Retina (tissue), 1 donor: ENCODE data around the gene NEB.

Experiments
- DNase-seq: peaks from one replicate; pipeline ENCODE4 v3.0.0-alpha.2; 2016

NEB gene

DNA sequence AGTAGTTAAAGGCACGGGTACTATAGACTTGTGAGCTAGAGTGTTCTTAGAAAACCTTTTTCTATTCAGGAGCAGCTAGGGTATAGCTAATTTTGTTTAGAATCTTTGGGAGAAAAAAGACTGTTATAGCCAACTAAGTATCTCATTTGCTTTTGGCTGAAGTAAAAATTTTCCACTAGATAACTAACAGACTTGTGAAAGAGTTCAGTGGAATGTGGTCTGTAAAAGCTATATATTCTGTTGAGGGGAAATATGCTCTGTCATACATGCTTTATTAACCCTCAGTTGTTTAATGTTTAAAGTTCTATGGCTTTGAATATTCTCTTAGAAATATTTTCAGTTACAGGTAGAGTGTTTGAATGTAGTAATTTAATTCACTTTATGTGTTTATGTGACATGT, 274.9 kb downstream of the NEB start:
- DNase-seq: no peak

DNA sequence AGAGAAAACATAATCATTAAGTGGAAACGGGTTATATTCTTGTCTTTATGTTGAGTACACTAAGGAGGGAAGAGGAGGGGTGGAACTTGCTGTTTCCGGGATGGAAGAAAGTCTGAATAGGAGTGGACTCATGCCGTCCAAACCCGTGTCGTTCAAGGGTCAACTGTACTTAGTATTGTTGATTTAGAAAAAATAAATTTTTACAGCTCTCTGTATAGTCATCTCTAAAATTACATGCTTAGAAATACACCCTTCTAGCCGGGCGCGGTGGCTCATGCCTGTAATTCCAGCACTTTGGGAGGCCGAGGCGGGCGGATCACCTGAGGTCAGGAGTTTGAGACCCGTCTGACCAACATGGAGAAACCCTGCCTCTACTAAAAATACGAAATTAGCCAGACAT, 295.1 kb downstream of the NEB start:
- DNase-seq: no peak

- no peak for DNase-seq
Observed at GRCh38 chr2:151438506-151438905, 295.8 kb downstream of the NEB start.

GRCh38 chr2:151437630-151438029, 296.6 kb downstream of the NEB start:
- peak; percentile 12 for DNase-seq
